Suprapubic skin (tissue), 4 donors: ENCODE results near the gene RBMS3.

Experiments used
- CTCF ChIP-seq, 2 donors: fragments of 200-600 bp in 1 of 2; fragments of 450-650 bp in 1 of 2; sonication (generic) in 1 of 2; IDR thresholded peaks; one replicate each; pipeline ENCODE4 v1.5.1; 2016 to 2019; ENCODE audit warnings: antibody characterized with exemption in 2 of 2, mild to moderate bottlenecking in 1 of 2, moderate library complexity in 1 of 2
- EP300 ChIP-seq: sonication (generic); formaldehyde crosslinking; IDR thresholded peaks from one replicate; pipeline ENCODE4 v1.6.1; 2017; ENCODE audit warnings: antibody characterized with exemption
- POLR2A ChIP-seq, 2 donors: fragments of 450-650 bp; IDR thresholded peaks; one replicate each; pipeline ENCODE4 v1.6.1; 2017; ENCODE audit warnings: antibody characterized with exemption in 2 of 2, mild to moderate bottlenecking in 2 of 2, moderate library complexity in 2 of 2
- POLR2AphosphoS5 ChIP-seq, 3 donors: sonication (generic); formaldehyde crosslinking; IDR thresholded peaks; one replicate each; pipeline ENCODE4 v1.6.1; 2017; ENCODE audit warnings: antibody characterized with exemption in 3 of 3

- TF ChIP-seq POLR2A (IDR thresholded peaks at IDR 0.05): no peak
- TF ChIP-seq CTCF (IDR thresholded peaks at IDR 0.05): no peak
- TF ChIP-seq EP300: no peak
- TF ChIP-seq POLR2AphosphoS5 (IDR thresholded peaks at IDR 0.05): no peak
These were observed 222.4 kb downstream of the RBMS3 start for GRCh38 chr3:29503314-29503713.
